Right kidney (tissue), 1 donor: Measurements from ENCODE around the gene ASB6.
"Not testable (repeated sequence)": the region's sequence is repeated elsewhere in the genome, so short reads cannot be mapped to it uniquely, and the experiment has no call there.

Experiments
- DNase-seq: peaks from one replicate; pipeline ENCODE4 v3.0.0-alpha.2; 2016

ASB6 gene

GRCh38 chr9:129646252-129646651 is 4.3 kb upstream of the ASB6 start:
- DNase-seq, result no peak

- DNase-seq, result no peak
Observed at GRCh38 chr9:129644902-129645301, 3.0 kb upstream of the ASB6 start.

GRCh38 chr9:129644365-129644764 is 2.4 kb upstream of the ASB6 start:
- DNase-seq, result no peak

GRCh38 chr9:129643706-129644105 is 1.8 kb upstream of the ASB6 start:
- no peak for DNase-seq

- no peak for DNase-seq
Observed at GRCh38 chr9:129640871-129641749, 841 bp downstream of the ASB6 start.

- no peak for DNase-seq
Observed at GRCh38 chr9:129640086-129640870, 1.7 kb downstream of the ASB6 start.

- no peak for DNase-seq
Observed at GRCh38 chr9:129639756-129640085, 2.2 kb downstream of the ASB6 start.

GRCh38 chr9:129639034-129639630 is 2.8 kb downstream of the ASB6 start:
- DNase-seq, result no peak

- DNase-seq, result no peak
Observed at GRCh38 chr9:129637673-129638439, 4.1 kb downstream of the ASB6 start.

GRCh38 chr9:129637102-129637501 is 4.8 kb downstream of the ASB6 start:
- DNase-seq, result no peak

GRCh38 chr9:129636343-129636742 is 5.6 kb downstream of the ASB6 start:
- not testable (repeated sequence) for DNase-seq

- no peak for DNase-seq
Observed at GRCh38 chr9:129635099-129636065, 6.6 kb downstream of the ASB6 start.

- DNase-seq, result no peak
Observed at GRCh38 chr9:129633848-129634247, 8.1 kb downstream of the ASB6 start.

GRCh38 chr9:129633207-129633606 is 8.7 kb downstream of the ASB6 start:
- no peak for DNase-seq

GRCh38 chr9:129632460-129632859 is 9.5 kb downstream of the ASB6 start:
- no peak for DNase-seq

- DNase-seq, result no peak
Observed at GRCh38 chr9:129631674-129632129, 10.2 kb downstream of the ASB6 start.

GRCh38 chr9:129630967-129631673 is 10.8 kb downstream of the ASB6 start:
- DNase-seq, result no peak

- no peak for DNase-seq
Observed at GRCh38 chr9:129629251-129629820, 12.6 kb downstream of the ASB6 start.

GRCh38 chr9:129628709-129629108 is 13.2 kb downstream of the ASB6 start:
- no peak for DNase-seq
